ENCODE measurements around the gene RPL31.

The RPL31 gene

DNA sequence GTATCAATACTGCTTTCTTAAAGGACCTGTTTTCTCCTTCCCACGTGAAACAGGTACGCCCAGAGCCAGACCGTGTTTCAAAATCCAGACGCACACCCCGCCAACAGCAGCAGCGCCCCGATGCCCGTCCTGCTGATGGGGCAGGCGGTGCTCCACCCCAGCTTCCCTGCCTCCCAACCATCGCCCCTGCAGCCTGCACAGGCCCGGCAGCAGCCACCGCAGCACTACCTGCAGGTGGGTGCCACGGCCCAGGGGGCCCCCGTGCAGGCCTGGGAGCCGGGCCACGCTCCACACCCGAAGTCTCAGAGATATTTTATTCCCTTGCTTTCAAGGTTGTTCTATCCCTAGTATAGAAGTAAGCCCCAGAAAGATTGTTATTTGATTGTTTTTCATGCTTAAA lies 8.8 kb upstream of the RPL31 start:
- no peak for DNase-seq (ENCODE audit: low read depth in 2 of 2)

DNA sequence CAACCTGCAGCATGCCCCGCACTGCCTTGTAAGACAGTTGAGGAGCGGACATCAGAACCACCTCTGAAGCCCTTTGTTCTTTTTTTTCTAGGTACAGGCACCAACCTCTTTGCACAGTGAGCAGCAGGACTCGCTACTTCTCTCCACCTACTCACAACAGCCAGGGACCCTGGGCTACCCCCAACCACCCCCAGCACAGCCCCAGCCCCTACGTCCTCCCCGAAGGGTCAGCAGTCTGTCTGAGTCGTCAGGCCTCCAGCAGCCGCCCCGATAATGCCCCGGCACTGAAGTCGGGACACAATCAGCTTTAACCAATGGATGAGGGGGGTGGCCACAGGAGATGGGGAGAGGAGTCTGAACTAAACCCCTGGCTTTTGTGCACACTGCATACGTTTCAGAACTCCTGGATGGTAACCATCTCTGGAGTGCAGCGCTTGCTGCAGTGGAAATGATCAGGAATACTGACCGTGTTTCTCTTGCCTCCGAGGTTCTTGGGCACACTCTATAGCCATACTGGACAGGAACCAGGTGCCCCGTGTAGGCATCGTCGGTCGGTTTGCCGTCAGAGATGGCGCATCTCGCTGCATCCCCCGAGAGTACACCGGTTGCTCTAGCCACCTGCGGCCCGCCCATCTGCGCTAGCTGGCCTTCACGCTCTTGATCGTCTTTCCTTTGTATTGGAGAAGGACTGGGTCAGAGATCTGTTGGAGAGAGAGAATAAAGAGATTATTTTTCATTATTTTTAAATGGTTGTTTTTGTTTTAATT lies 6.6 kb upstream of the RPL31 start:
- DNase-seq (ENCODE audit: low read depth in 2 of 2) = no peak

DNA sequence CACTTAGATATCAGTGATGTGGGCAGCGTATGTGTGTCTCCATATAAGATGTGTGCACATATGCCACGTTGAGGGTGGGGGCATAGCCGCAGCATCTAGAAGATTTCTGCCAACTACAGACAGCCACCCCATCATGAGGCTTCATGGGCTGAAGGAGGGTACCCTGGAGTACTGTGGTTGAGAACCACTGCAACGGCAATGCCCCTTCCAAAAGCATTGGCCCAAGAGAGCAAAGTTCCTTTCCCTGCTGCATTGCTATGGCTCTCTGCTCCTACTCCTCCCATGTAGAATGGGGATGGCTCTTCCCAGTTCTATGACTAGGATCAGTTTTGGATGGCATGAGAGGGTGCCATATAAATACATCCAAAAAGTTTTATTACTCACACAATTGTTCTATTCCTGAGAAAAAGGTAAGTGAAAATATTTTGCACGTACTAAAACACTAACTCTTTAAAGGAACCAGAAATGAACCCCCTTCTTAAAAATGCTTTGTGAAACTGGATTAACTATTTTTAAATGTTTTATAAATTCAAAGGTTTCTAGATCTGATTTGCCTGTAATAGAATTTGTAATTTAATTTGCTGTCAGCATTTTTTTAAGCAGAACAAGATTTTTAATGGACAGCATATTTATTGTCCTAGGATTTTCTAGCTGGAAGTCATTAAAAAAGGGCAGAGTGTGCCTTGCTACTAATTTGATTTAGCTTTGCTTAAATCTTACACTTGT lies 4.4 kb upstream of the RPL31 start:
- DNase-seq (ENCODE audit: low read depth in 2 of 2) = no peak

DNA sequence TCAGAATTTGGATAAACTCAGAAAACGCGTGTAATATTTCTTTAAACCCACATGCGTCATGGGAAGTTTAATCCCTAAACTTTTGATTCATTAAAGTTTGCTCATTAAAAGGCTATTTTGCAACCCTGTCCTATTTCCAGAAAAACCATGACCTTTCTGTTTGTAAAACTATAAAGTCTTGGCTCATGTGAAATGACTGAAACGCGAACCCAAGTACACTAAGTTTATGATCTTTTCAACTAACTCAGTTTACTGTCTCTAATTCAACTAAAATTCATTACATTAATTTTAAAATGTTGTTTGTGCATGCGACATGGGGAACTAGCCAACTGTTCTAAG lies 3.9 kb upstream of the RPL31 start:
- DNase-seq (ENCODE audit: low read depth in 2 of 2) = no peak

DNA sequence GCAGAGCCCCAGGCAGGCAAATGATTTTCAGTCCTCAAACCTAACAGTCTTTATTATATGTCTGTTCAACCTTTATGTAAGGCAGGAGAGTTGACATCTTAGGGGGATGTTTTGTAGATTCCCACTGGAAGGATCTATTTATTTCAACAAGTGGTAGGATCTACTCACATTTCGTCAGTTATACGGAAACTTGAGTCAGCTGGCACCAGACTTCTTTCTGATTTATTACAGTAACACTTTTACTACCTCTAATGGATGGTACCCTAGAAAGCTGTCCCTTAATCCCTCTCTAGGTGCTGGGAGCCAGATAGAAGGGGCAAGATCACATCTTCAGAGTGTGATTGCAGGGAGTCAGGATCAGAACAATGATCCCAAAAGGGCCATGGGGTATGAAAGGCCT lies 2.1 kb upstream of the RPL31 start:
- DNase-seq (ENCODE audit: low read depth in 2 of 2) = no peak

DNA sequence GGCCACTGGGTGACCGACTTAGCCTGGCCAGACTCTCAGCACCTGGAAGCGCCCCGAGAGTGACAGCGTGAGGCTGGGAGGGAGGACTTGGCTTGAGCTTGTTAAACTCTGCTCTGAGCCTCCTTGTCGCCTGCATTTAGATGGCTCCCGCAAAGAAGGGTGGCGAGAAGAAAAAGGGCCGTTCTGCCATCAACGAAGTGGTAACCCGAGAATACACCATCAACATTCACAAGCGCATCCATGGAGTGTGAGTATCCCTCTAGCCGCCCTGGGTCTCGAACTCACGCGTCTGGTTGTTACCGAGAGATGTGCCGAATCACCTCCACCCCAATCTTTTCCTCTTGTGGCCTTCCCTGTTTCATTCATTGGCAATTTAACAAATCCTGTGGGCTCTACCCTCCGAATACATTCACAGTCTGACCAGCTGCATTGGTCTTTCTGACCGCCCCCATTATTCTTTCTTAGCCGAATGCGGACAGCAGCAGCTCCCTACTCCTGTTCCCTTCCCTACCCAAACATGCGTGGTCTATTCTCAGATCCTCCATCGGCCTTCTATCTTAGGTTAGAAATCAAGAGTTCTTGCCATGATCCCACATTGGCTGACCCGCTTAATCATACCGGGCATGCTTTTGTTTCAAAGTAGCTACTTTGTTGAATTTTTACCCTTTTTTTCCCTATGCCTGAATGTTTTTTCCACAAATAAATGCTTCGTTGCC lies 631 bp downstream of the RPL31 start:
- DNase-seq (ENCODE audit: low read depth in 2 of 2) = no peak

DNA sequence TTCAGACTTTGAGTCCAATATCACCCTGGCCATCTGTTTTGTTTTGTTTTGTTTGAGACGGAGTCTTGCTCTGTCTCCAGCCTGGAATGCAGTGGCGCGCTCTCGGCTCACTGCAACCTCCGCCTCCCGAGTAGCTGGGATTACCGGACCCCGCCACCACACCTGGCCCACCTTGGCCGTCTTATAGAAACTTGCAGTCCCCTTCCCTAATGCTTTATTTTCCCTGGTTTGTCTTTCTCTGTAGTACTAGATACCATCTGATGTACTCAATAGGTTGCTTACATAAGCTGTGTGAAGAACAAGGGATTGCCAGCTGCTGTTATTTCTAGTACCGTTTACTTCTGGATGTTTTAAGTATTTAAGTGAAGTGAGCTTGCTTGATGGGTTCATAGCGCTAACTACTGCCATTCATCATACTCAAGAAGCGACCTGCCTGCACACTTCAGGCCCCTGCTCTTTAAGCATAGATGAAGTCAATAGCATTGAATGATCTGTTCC lies 1.2 kb downstream of the RPL31 start:
- DNase-seq (ENCODE audit: low read depth in 2 of 2) = no peak

DNA sequence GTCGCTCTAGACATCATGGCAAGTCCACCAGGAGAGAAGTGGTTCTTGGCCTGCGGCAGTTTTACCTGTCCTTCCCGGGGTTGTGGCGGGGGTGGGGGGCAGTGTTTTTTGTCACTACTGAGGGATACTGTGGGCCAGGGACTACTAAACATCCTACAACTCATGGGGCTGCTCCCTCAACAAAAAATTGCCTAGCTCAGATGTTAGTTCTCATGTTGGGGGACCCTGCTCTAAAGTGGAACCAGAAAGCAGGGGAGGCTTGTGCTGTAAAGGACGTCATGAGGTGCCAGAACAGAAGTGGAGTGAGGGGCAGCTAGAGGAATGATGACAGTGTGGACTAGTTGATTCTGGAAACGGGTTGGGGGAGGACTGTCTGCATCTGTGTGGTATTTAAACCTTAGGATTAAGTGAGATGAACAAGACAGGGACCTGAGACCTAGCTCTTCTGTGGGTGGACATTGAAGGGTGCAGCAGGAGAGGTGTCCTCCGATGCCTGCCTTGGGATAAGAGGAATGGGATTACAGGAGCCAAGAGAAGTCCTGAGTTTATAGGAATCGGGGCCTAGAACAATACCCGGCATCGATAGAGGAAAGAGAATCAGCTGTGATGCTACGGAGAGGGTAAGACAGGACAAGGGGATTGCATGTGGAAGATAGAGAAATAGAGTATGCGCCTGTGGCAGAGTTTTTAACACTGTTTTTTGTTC lies 2.7 kb downstream of the RPL31 start:
- DNase-seq (ENCODE audit: low read depth in 2 of 2) = no peak

DNA sequence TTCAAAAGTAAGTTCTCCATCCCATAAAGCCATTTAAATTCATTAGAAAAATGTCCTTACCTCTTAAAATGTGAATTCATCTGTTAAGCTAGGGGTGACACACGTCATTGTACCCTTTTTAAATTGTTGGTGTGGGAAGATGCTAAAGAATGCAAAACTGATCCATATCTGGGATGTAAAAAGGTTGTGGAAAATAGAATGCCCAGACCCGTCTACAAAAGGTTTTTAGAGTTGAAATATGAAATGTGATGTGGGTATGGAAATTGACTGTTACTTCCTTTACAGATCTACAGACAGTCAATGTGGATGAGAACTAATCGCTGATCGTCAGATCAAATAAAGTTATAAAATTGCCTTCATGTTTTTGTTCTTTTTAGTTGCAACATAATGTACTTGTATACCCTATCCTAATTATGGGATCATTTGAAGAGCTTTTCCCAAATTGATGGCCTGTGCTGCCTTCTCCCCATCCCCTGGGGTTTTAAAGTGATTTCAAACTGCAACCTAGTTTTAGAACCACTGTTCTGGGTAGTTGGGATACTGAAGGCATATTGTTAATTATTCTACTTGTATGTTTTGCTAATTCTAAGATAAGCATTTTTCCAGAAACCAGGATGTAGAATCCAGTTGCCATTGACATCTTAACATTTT lies 4.1 kb downstream of the RPL31 start:
- DNase-seq (ENCODE audit: low read depth in 2 of 2) = no peak

DNA sequence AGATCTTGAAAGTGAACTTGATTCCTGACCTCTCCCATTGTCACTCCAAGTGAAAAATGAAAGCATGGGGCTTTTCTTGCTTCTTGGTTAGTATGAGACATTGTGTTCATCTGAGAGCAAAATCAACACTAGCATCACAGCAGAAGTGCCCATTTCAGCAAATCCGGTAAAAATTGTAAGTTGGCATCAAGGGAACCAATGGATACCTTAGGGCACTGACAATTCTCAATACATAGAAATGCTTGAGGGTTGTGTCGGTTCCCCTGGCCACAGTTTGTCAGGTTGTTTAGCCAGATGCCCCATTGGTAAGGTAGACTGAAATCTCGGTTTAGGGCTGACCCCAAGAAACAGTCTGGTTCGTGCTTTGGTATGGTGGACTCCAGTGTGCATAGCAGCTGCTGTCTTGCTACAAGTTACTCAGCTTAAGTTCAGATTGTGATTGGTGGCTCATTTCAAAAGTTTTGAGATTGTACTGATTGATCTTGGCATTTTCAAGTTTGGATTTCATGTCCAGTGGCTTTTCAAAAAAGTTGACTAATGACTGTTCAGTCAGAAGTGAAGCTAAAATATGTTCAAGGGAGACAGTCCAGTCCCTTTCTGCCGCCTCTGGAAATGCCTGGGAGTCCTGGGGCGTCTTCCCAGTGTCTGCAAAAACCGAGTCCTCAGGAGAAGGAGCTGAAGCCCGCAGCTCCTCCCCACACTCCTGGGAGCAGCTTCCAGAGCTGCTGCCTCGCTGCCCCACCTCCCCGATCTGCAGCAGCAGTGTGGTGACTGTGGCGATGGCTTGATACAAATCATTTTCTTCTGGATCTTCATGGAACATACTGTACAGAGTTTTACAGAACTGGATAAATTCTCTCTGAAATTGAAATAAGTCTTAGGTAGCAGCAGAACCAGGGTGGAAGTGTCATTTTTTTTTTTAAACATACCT lies 5.6 kb downstream of the RPL31 start:
- DNase-seq (ENCODE audit: low read depth in 2 of 2) = no peak

DNA sequence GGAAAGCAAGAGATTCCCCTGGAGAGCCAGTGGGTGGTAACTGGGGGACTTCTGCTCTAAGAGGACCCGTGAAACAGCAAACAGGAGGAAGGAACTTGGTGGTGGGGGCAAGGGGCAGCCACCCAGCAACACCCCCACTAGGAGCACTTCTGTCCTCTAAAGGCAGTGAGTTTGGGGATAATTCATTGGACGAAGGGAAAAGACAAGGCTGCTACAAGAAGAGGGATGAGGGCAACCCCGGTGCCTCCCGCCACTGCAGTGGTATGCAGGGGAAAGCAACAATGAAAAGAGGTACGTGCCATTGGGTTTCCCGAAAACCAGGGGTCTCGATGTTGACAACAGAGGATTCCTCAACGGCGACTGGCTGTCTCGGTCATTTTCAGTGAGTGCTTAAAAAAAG lies 9.1 kb downstream of the RPL31 start:
- no peak for DNase-seq (ENCODE audit: low read depth in 2 of 2)

DNA sequence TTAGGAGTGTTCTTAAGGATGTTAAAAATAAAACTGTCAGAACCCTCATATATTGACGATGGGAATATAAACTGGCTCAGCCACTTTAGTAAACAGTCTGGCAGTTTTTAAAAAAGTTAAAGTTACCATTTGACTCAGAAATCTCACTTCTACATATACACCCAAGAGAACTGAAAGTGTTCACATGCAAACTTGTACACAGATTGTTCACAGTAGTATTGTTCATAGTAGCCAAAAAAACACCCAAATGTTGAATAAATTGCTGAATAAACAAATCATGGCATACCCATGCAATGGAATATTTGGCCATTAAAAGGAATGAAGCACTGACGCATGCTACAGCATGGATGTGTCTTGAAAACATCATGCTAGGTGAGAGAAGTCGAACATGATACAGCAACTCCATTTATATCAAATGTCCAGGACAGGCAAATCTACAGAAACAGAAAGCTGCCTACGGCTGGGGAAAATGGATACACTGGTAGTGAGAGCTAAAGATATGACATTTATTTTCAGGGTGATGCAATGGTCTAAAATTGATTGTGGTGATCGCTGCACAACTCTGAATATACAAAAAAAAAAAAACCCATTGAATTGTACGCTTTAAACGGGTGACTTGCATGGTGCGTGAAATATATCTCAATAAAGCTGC lies 10.1 kb downstream of the RPL31 start:
- DNase-seq (ENCODE audit: low read depth in 2 of 2) = no peak

DNA sequence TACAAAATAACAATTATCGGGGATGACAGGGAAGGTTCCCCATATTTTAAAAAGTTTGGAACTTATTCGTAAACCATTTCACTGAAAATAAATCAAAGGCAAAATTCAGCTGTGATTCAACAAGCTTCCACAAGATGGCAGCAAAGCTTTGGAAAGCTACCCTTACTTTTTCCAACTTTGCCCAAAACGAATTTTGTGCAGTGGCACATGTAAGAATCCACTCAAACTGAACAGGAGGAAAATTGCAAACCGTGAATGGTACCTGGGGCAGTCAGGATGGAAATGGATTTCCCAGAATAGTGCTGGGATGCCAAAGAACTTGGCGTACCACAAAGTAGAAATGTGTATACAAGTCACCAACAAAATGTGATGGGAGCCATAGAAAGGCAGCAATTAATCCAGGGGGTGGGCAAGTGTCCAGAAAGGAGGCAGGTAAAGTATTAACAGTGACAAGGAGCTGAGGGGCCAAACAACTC lies 10.7 kb downstream of the RPL31 start:
- DNase-seq (ENCODE audit: low read depth in 2 of 2) = no peak

DNA sequence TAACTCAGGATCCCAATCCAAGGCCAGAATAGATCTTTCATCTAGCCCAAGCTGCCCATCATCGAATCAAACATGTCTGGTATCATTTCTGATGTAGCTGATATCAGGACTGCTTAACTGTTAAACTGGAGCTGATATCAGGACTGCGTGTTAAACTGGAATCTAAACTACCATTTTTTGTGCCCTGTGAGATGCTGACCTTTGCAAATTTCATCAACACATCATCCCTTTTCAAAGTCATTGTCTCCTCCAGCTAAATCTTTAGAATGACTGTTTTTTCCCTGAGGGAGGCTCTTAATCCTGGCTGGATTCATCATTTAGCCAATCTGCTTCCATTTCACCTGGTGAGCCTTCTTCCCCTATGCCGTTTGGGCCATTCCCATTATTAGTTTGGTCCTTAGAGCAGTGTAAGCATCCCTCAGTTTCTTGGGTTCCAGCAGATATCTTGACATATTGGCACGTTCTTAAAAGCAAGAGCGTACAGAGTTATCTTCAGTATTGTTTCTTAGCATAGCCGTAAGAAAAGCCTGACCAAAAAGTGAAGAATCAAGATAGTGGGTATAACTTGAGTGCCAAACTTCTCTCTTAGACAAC lies 12.3 kb downstream of the RPL31 start:
- no peak for DNase-seq (ENCODE audit: low read depth in 2 of 2)

DNA sequence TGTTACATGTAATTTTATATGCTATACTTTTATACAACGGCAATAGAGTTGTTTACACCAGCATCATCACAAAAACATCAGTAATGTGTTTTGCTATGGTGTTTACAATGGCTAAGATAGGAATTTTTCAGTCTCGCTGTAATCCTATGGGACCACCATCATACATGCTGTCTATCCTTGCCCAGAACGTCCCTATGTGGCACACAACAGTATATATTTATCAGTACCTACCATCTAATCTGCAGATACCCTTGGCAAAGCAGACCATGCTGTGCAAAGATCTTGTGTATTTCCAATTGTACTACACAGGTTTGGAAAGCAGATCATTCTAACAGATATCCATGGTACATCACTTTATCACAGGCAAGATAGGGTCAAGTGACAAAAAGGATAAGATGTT lies 15.3 kb downstream of the RPL31 start:
- no peak for DNase-seq (ENCODE audit: low read depth in 2 of 2)

DNA sequence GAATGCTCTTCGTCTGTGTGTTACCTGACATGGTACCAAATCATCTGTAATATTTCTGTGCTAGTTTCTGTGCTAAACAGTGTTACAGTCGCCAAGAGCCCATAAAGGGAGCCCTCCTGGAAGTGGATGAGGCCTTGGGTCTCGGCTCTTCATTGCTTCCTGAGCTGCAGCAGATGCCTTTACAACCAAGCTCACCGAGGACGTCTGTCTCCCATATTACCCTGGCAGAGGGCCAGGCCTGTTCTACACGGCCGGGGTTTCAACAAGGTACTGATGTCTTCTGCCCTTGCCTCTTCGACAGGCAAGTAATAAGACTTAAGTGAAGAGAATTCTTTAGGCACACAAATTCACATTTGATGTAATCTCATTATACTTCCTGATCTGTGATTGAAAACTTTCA lies 16.8 kb downstream of the RPL31 start:
- no peak for DNase-seq (ENCODE audit: low read depth in 2 of 2)

DNA sequence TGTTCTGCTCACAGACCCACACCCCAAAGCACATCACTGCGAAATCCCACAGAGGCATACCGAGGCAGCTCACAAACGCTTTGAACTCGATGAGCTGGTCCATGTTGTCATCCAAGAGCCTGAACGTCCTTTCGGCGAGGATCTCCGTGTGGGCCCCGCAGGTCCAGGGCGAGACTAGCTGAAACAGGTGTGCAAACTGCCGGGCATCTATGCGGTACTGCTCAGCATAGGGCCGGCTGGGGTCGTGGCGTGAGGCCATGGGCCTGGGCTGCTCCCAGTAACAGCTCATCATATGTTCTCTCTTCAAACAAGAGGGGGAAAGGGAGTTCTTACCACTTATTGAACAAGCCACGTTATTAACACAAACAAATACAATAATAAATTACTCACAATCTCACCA lies 20.1 kb downstream of the RPL31 start:
- DNase-seq (ENCODE audit: low read depth in 2 of 2) = no peak

DNA sequence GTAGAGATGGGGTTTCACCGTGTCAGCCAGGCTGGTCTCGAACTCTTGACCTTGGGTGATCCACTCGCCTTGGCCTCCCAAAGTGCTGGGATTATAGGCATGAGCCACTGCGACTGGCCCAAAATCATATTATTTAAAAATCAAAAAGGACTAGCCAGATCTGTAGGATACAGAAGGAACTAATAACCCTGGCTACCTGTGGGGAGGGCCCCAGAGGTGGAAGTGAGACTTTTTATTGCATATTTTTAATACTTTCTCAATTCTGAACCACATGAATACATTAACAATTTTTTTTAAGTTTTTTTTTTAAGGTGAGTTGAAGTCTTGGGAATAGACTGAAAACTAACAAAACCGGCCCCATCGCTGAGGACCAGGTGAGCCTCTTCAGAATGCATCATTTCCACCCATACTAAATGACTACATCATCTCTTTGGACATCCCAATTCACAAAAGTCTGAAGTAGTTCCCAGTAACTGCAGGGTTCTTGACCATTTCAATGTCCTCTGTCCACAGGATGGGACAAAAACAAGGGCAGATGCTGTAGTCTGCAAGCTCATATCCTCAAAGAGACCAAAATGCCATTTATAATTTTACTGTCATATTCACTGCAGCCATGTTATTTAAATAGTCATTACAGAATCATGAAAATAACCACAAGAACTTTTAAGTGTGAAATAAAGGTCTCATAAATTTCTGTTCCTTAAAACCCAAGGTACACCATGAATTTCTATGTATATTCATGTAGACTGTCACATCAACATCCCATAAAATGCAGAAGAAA lies 21.4 kb downstream of the RPL31 start:
- DNase-seq (ENCODE audit: low read depth in 2 of 2) = no peak

DNA sequence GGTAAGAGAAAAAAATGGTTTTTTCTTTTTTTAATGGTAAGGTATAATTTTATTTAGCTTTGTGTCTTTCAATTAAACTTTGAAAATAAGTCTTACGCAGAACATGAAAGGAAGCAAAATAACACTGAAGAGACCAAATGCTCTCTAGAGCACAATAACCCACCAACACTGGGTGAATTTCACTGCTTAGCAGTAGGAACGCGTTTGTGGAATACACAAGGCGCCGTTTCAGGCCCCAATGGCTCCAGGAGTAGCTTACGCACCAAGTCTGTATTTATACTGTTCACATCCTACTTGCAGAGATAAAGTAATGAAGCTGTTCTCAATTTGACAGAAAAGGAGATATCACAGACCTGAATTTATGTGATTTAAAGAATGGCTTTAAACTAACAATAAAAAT lies 23.5 kb downstream of the RPL31 start:
- DNase-seq (ENCODE audit: low read depth in 2 of 2) = no peak
